RWPE1 (cell line): ENCODE data around the gene ZNF324B.
"Not testable (repeated sequence)": the region's sequence is repeated elsewhere in the genome, so short reads cannot be mapped to it uniquely, and the experiment has no call there.

Experiments
- CTCF ChIA-PET: fragments of 350-600 bp; sonication (Branson Sonifier 250); formaldehyde crosslinking; extraction: SDS; loops from one replicate; lab custom pipeline; 2021; lab: Yijun Ruan, JAX
- POLR2A ChIA-PET: fragments of 400-600 bp; formaldehyde crosslinking; extraction: SDS; loops from one replicate; lab custom pipeline; 2020; ENCODE audit warnings: antibody characterized with exemption; ENCODE audit not compliant: low non-redundant PET; lab: Yijun Ruan, JAX
- DNase-seq: peaks from one replicate; pipeline ENCODE4 v3.0.0; 2012; ENCODE audit warnings: low spot score
- H3K27ac ChIP-seq: fragments of 450-650 bp; 2 replicates; pipeline ENCODE4 v1.5.1; 2017
- CTCF ChIP-seq: fragments of 450-650 bp; conservative IDR thresholded peaks from 2 replicates; pipeline ENCODE4 v1.5.1; 2017; ENCODE audit warnings: low read depth, mild to moderate bottlenecking

The ZNF324B gene

GRCh38 chr19:58479736-58480480 lies 28.5 kb downstream of the ZNF324B start:
- POLR2A ChIA-PET = no interaction called here
- CTCF ChIA-PET = interaction anchor here (0.6 kb wide), 1 partner anchor 34 kb away, joined by 3 read pairs; no protein-coding TSS in a partner anchor

GRCh38 chr19:58480481-58480830 lies 29.0 kb downstream of the ZNF324B start:
- CTCF ChIA-PET = no interaction called here
- no peak for TF ChIP-seq CTCF
- POLR2A ChIA-PET = no interaction called here
- H3K27ac ChIP-seq = peak overlapping the region; percentile 93
- DNase-seq = no peak

More at GRCh38 chr19:58479736-58480480, 28.5 kb downstream of the ZNF324B start:
- peak overlapping the region; percentile 93 for H3K27ac ChIP-seq
- no peak for DNase-seq
- no peak for TF ChIP-seq CTCF

GRCh38 chr19:58480831-58481230 lies 29.4 kb downstream of the ZNF324B start:
- DNase-seq = no peak
- ChIA-PET CTCF (no interaction called here), POLR2A (no interaction called here)
- TF ChIP-seq CTCF = no peak
- H3K27ac ChIP-seq = peak overlapping the region; percentile 93

GRCh38 chr19:58482372-58482771 lies 30.9 kb downstream of the ZNF324B start:
- DNase-seq = no peak
- TF ChIP-seq CTCF = no peak
- POLR2A ChIA-PET = no interaction called here
- CTCF ChIA-PET = interaction anchor here (1.2 kb wide), 1 partner anchor 76 kb away, joined by 3 read pairs; no protein-coding TSS in a partner anchor
- H3K27ac ChIP-seq = no peak overlapping the region

- TF ChIP-seq CTCF = no peak
- no peak overlapping the region for H3K27ac ChIP-seq
- no peak for DNase-seq
- ChIA-PET POLR2A (no interaction called here), CTCF (no interaction called here)
Observed at GRCh38 chr19:58483776-58484175, 32.4 kb downstream of the ZNF324B start.

GRCh38 chr19:58484349-58484748 lies 32.9 kb downstream of the ZNF324B start:
- POLR2A ChIA-PET, H3K27ac ChIP-seq, CTCF ChIA-PET, DNase-seq: not testable (repeated sequence)

- no peak overlapping the region for H3K27ac ChIP-seq
- no peak for DNase-seq
- no peak for TF ChIP-seq CTCF
- POLR2A ChIA-PET = no interaction called here
- CTCF ChIA-PET = no interaction called here
Observed at GRCh38 chr19:58491393-58491792, 40.0 kb downstream of the ZNF324B start.
